Measurements from ENCODE around the gene SPAG16.

DNA sequence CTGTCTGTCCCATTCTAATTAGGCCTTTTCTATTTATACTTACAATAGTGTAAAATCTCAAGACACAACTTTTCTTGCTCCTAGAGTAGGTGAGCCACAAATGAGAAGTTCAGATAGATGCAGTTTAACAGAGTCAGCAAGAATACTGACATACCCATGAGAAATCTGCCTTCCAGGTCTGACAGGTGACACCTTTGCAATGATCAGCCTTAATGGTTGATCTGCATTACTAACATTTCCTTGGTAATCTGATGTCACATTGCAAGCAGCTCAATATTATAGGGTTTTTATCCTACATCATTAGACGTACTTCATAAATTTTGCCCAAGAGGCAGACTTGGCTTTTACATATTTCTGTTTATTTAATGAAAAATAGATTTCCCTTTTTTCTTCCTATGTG is 767.3 kb downstream of the SPAG16 start:
- TF ChIP-seq, protein P1, sequence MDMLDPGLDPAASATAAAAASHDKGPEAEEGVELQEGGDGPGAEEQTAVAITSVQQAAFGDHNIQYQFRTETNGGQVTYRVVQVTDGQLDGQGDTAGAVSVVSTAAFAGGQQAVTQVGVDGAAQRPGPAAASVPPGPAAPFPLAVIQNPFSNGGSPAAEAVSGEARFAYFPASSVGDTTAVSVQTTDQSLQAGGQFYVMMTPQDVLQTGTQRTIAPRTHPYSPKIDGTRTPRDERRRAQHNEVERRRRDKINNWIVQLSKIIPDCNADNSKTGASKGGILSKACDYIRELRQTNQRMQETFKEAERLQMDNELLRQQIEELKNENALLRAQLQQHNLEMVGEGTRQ (IDR thresholded peaks at IDR 0.05): no peak
- TF ChIP-seq, protein P2, sequence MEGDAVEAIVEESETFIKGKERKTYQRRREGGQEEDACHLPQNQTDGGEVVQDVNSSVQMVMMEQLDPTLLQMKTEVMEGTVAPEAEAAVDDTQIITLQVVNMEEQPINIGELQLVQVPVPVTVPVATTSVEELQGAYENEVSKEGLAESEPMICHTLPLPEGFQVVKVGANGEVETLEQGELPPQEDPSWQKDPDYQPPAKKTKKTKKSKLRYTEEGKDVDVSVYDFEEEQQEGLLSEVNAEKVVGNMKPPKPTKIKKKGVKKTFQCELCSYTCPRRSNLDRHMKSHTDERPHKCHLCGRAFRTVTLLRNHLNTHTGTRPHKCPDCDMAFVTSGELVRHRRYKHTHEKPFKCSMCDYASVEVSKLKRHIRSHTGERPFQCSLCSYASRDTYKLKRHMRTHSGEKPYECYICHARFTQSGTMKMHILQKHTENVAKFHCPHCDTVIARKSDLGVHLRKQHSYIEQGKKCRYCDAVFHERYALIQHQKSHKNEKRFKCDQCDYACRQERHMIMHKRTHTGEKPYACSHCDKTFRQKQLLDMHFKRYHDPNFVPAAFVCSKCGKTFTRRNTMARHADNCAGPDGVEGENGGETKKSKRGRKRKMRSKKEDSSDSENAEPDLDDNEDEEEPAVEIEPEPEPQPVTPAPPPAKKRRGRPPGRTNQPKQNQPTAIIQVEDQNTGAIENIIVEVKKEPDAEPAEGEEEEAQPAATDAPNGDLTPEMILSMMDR (IDR thresholded peaks at IDR 0.05): no peak
- TF ChIP-seq, protein P3, sequence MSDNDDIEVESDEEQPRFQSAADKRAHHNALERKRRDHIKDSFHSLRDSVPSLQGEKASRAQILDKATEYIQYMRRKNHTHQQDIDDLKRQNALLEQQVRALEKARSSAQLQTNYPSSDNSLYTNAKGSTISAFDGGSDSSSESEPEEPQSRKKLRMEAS (IDR thresholded peaks at IDR 0.05): no peak
- no peak for TF ChIP-seq POLR2A (IDR thresholded peaks at IDR 0.05; ENCODE audit: low read length)
- TF ChIP-seq MAZ (IDR thresholded peaks at IDR 0.05; ENCODE audit: borderline replicate concordance, low read depth, low read length): no peak
- TF ChIP-seq ZFP36 (IDR thresholded peaks at IDR 0.05; ENCODE audit: borderline replicate concordance, partially characterized antibody): no peak
- TF ChIP-seq, protein P4, sequence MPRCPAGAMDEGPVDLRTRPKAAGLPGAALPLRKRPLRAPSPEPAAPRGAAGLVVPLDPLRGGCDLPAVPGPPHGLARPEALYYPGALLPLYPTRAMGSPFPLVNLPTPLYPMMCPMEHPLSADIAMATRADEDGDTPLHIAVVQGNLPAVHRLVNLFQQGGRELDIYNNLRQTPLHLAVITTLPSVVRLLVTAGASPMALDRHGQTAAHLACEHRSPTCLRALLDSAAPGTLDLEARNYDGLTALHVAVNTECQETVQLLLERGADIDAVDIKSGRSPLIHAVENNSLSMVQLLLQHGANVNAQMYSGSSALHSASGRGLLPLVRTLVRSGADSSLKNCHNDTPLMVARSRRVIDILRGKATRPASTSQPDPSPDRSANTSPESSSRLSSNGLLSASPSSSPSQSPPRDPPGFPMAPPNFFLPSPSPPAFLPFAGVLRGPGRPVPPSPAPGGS (IDR thresholded peaks at IDR 0.05): no peak
- TF ChIP-seq HOXB13 (CRISPR knock-in tag; IDR thresholded peaks at IDR 0.05; ENCODE audit: low read depth): no peak
- no peak for TF ChIP-seq KDM5A (IDR thresholded peaks at IDR 0.05)
- TF ChIP-seq RAD21 (conservative IDR thresholded peaks at IDR 0.05 in 1 of 2, IDR thresholded peaks at IDR 0.05 in 1 of 2): no peak
- no peak for TF ChIP-seq MAFK (IDR thresholded peaks at IDR 0.05; ENCODE audit: partially characterized antibody)
- no peak for TF ChIP-seq POLR2AphosphoS2 (conservative IDR thresholded peaks at IDR 0.05; ENCODE audit: low read length)
- TF ChIP-seq EP300 (IDR thresholded peaks at IDR 0.05): no peak
- TF ChIP-seq EHMT2 (IDR thresholded peaks at IDR 0.05; ENCODE audit: low read depth): no peak

All from A549 (cell line).